T-cell (primary cell): Measurements from ENCODE around the gene OXER1. TPM values are rescaled to one million over a fixed set of nuclear protein-coding genes. Genes with fewer than 3 reads are reported as not detected.

Experiments
- ATAC-seq, 4 experiments: fragments of 200-7000 bp in 3 of 4; fragments of 150-1000 bp in 1 of 4; cut with Tn5 transposase; replicated peaks in 1 of 4; 1 replicate in 3 of 4; 2 replicates in 1 of 4; pipeline ENCODE4 v1.10.0; 2021; ENCODE audit warnings: moderate library complexity in 3 of 4, mild to moderate bottlenecking in 2 of 4, moderate number of reproducible peaks in 1 of 4
- CTCF ChIA-PET, 2 donors: fragments of 300-600 bp; sonication (Branson Sonifier 250); formaldehyde crosslinking; loops; one replicate each; lab custom pipeline; 2022; ENCODE audit warnings: antibody characterized with exemption in 2 of 2; lab: Charles Lee
- POLR2A ChIA-PET, 2 donors: fragments of 300-600 bp; sonication (Branson Sonifier 250); formaldehyde crosslinking; loops; one replicate each; lab custom pipeline; 2022; ENCODE audit warnings: antibody characterized with exemption in 2 of 2; lab: Charles Lee
- DNase-seq, 35 experiments: peaks; one replicate each; pipeline versions ENCODE4 v3.0.0 to v3.0.0-alpha.2; 2013 to 2023
- H3K27ac ChIP-seq: one replicate; pipeline ENCODE4 v1.5.1; 2013; ENCODE audit warnings: low read length
- H3K27me3 ChIP-seq, 2 experiments: replicated peaks in 1 of 2; 1 replicate in 1 of 2; 2 replicates in 1 of 2; pipeline versions ENCODE4 v1.6.1 to v1.7.0; 2013; ENCODE audit warnings: low read length in 1 of 2, mixed read lengths in 1 of 2; ENCODE audit not compliant: control insufficient read depth in 2 of 2, insufficient read depth in 2 of 2; ENCODE audit errors: extremely low read depth in 1 of 2
- H3K36me3 ChIP-seq, 2 donors: 1 replicate in 1 of 2; 2 replicates in 1 of 2; pipeline versions ENCODE4 v1.6.1 to v1.7.0; 2013; ENCODE audit warnings: low read length in 1 of 2; ENCODE audit not compliant: control insufficient read depth in 2 of 2, insufficient read depth in 1 of 2; ENCODE audit errors: extremely low read depth in 1 of 2
- H3K4me1 ChIP-seq, 2 experiments: 1 replicate in 1 of 2; 2 replicates in 1 of 2; pipeline versions ENCODE4 v1.6.1 to v1.7.0; 2013; ENCODE audit warnings: low read length in 2 of 2, mixed read lengths in 1 of 2; ENCODE audit not compliant: insufficient read depth in 2 of 2, control insufficient read depth in 1 of 2; ENCODE audit errors: extremely low read depth in 1 of 2
- H3K4me3 ChIP-seq, 2 donors: 1 replicate in 1 of 2; 2 replicates in 1 of 2; pipeline versions ENCODE4 v1.5.1 to v1.7.0; 2013; ENCODE audit warnings: mild to moderate bottlenecking in 2 of 2, low read length in 1 of 2, moderate library complexity in 1 of 2; ENCODE audit not compliant: control insufficient read depth in 1 of 2; ENCODE audit errors: extremely low read depth in 1 of 2
- H3K9me3 ChIP-seq: 2 replicates; pipeline ENCODE4 v1.7.0; 2013
- H3K27ac Mint-ChIP-seq, 2 donors: one replicate each; pipeline ENCODE4 v1.8.0; 2020 to 2021; ENCODE audit warnings: mild to moderate bottlenecking in 2 of 2, mixed read lengths in 2 of 2
- H3K27me3 Mint-ChIP-seq, 2 donors: one replicate each; pipeline ENCODE4 v1.8.0; 2021 to 2022; ENCODE audit warnings: mixed read lengths in 2 of 2
- H3K36me3 Mint-ChIP-seq: one replicate; pipeline ENCODE4 v1.8.0; 2021; ENCODE audit warnings: mixed read lengths
- H3K4me1 Mint-ChIP-seq, 3 donors: one replicate each; pipeline ENCODE4 v1.8.0; 2020 to 2022; ENCODE audit warnings: mixed read lengths in 3 of 3, mild to moderate bottlenecking in 1 of 3
- H3K4me3 Mint-ChIP-seq, 3 donors: one replicate each; pipeline ENCODE4 v1.8.0; 2020 to 2022; ENCODE audit warnings: mild to moderate bottlenecking in 3 of 3, mixed read lengths in 3 of 3, moderate library complexity in 3 of 3
- H3K9me3 Mint-ChIP-seq, 3 donors: one replicate each; pipeline ENCODE4 v1.8.0; 2020 to 2022; ENCODE audit warnings: mixed read lengths in 3 of 3
- WGBS: methylation state at CpG from one replicate; pipeline ENCODE4 v1.1.5; 2013; ENCODE audit warnings: missing lambda C conversion rate; ENCODE audit not compliant: insufficient coverage; 5-methylcytosine and 5-hydroxymethylcytosine counted together
- total RNA-seq, 35 experiments: library from RNA in 6 of 35; stranded (reverse) in 6 of 35; fragments of 120-200 nt in 1 of 35; gene quantifications; one replicate each; pipeline versions ENCODE4 v1.2.1 to v1.2.4 and lab custom pipeline; 2013 to 2026

The OXER1 gene
- total RNA-seq, 5 donors from 2014 or later (not counting 1 experiment from before 2014, with no cell fraction given): 0.13 to 0.22 (median 0.20) TPM; not detected in 2

DNA sequence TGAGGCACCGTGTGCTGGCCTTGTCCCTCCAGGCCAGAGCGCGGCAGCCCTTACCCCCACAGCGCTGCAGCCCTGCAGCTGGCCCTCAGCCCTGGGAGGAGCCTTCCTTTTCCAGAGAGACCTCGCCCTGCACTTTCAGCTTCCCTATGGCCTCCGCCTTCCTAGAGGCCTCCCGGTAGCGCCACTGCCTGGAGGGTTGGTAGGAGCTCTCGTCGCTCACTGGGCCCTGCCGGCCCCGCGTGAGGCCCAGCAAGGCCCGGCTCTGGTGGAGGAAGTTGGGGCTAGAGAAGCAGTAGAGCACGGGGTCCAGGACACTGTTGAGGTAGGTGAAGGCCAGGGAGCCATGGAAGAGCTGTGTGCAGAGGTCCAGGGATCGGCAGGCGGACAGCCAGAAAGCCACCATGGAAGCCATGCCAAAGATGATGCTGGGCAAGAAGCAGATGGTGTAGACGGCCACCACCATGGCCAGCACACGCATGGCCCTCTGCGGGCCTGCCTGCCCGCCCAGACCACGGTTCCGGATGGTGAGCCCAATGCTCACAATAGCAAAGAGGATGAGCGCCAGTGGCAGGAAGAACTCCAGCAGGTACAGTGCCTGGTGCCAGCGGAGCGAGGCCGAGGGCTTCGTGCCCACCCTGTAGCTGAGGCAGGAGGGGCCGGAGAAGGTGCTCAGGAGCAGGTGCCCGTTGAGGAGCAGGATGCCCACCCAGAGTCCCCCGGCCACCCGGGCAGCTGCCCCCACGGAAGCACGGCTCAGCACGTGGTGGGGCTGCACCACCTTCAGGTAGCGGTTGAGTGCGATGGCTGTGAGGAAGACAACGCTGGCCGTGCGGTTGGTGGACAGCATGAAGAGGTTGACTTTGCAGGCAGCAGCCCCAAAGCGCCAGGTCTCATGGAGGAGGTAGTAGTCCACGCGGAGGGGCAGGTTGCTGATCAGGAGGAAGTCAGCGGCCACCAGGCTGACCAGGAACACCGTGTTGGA is 821 bp downstream of the OXER1 start:
- Mint-ChIP-seq H3K36me3 (peaks cover 16% of the 10 kb centered on the region), H3K4me1 (peaks cover 0 to 4% (median 2%) of the 10 kb centered on the region in 3 donors), H3K4me3 (no peak overlapping the region), H3K9me3 (no peaks in the 10 kb centered on the region), H3K27me3 (no peaks in the 10 kb centered on the region), H3K27ac (peak overlapping the region in 1 of 2 donors; percentile 6)
- Histone ChIP-seq H3K9me3 (no peaks in the 10 kb centered on the region), H3K36me3 (peaks cover 0 to 27% of the 10 kb centered on the region in 2 donors), H3K4me1 (no peaks in the 10 kb centered on the region), H3K27ac (no peak overlapping the region), H3K4me3 (no peak overlapping the region), H3K27me3 (no peaks in the 10 kb centered on the region)
- ATAC-seq: no peak
- CTCF ChIA-PET: no interaction called here
- DNase-seq: no peak
- 93% methylated on average over 37 of the region's 45 CpGs for WGBS
- POLR2A ChIA-PET: no interaction called here

DNA sequence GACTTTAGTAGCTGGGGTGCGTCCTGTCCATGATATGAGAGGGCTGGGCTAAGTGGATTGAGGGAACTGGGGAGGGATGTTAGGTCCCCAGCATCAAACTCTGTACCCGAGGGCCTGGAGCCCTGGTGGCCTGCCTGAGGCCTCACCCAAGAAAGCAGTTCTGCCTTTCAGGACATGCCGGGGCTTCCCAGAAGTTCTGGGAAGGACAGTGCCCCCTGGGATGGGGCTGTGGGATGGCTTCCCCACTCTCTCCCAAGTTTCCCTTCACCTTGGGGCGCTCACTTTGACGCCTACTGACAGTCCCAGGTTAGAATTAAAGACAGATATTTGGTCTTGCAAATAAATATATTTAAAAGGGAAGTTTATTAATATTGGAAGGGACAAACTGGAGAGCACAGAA is 1.8 kb downstream of the OXER1 start:
- CTCF ChIA-PET: no interaction called here
- 94% methylated on average over 2 of the region's 5 CpGs for WGBS

DNA sequence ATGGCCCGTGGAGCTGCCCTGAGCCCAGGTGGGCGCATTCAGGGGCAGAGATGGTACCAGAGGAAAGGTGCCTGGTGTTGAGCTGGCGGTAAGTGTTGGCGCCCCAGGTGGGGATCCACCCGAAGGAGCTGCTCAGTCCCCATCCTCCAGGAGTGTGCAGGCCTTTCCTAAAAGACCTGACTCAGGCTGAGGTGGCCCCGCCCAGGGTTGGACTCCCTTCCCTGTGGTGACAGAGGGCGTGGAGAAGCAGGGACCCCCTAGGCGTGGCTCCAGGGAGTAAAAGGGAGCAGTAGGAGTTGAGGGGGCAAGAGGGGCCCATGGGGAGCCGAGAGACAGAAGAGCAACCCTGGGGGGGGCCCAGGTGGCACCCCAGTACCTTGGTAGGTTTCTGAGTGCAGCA is 2.4 kb downstream of the OXER1 start:
- 84% methylated on average over 8 of the region's 9 CpGs for WGBS
- DNase-seq (no peak), ATAC-seq (no peak)
- Histone ChIP-seq H3K4me3 (no peak overlapping the region), H3K36me3 (peaks cover 0 to 28% of the 10 kb centered on the region in 2 donors), H3K9me3 (no peaks in the 10 kb centered on the region), H3K27ac (no peak overlapping the region), H3K27me3 (no peaks in the 10 kb centered on the region), H3K4me1 (no peaks in the 10 kb centered on the region)
- ChIA-PET POLR2A (no interaction called here), CTCF (no interaction called here)
- Mint-ChIP-seq H3K36me3 (peaks cover 18% of the 10 kb centered on the region), H3K9me3 (no peaks in the 10 kb centered on the region), H3K4me1 (peaks cover 0 to 4% (median 2%) of the 10 kb centered on the region in 3 donors), H3K27ac (no peak overlapping the region), H3K4me3 (no peak overlapping the region), H3K27me3 (no peaks in the 10 kb centered on the region)

More for the DNA sequence above, 1.8 kb downstream of the OXER1 start:
- Histone ChIP-seq H3K27me3 (no peaks in the 10 kb centered on the region), H3K9me3 (no peaks in the 10 kb centered on the region), H3K4me1 (no peaks in the 10 kb centered on the region), H3K27ac (no peak overlapping the region), H3K4me3 (no peak overlapping the region), H3K36me3 (peaks cover 0 to 27% of the 10 kb centered on the region in 2 donors)
- DNase-seq (no peak), ATAC-seq (no peak)
- Mint-ChIP-seq H3K27ac (no peak overlapping the region), H3K36me3 (peaks cover 18% of the 10 kb centered on the region), H3K9me3 (no peaks in the 10 kb centered on the region), H3K4me1 (peaks cover 0 to 4% (median 2%) of the 10 kb centered on the region in 3 donors), H3K27me3 (no peaks in the 10 kb centered on the region), H3K4me3 (no peak overlapping the region)
- POLR2A ChIA-PET: no interaction called here

DNA sequence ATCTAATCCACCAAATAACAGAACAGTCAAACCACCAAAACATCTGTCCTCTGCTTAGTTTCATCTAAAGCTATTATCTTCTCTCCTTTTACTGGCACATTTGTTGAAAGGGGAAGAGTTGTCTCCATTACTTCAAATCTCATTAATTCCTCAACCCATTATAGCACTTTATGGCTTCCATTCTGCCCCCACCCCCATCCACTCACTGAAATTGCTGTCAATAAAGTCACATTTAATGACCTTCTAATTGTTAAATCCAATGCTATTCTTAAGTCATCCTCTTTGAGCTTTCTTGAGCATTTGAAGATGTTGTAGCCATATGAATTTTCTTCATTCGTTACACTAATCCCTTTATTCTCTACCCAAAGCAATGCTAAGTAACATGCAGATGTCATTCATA is 5.2 kb downstream of the OXER1 start:
- no peaks in the 10 kb centered on the region for H3K9me3 Mint-ChIP-seq
- DNase-seq (no peak), ATAC-seq (no peak)
- ChIA-PET POLR2A (interaction anchor here in 1 of 2 donors (0.6 kb wide), 1 partner anchor 17 kb away, joined by 11 read pairs; no protein-coding TSS in a partner anchor), CTCF (interaction anchor here in 1 of 2 donors (0.6 kb wide), 2 partner anchors 234 to 623 kb away, joined by 3 read pairs; no protein-coding TSS in a partner anchor)
- H3K27me3 ChIP-seq: no peaks in the 10 kb centered on the region
- no peak overlapping the region for H3K4me3 Mint-ChIP-seq
- peaks cover 10 to 35% of the 10 kb centered on the region in 2 donors for H3K36me3 ChIP-seq
- no peak overlapping the region for H3K4me3 ChIP-seq
- no peak overlapping the region for H3K27ac ChIP-seq
- no CpG with 5 or more reads among the region's 1 CpG for WGBS
- no peaks in the 10 kb centered on the region for H3K9me3 ChIP-seq
- H3K36me3 Mint-ChIP-seq: peaks cover 23% of the 10 kb centered on the region
- no peak overlapping the region for H3K27ac Mint-ChIP-seq
- H3K27me3 Mint-ChIP-seq: no peaks in the 10 kb centered on the region
- H3K4me1 ChIP-seq: no peaks in the 10 kb centered on the region
- peaks cover 0 to 7% (median 4%) of the 10 kb centered on the region in 3 donors for H3K4me1 Mint-ChIP-seq

DNA sequence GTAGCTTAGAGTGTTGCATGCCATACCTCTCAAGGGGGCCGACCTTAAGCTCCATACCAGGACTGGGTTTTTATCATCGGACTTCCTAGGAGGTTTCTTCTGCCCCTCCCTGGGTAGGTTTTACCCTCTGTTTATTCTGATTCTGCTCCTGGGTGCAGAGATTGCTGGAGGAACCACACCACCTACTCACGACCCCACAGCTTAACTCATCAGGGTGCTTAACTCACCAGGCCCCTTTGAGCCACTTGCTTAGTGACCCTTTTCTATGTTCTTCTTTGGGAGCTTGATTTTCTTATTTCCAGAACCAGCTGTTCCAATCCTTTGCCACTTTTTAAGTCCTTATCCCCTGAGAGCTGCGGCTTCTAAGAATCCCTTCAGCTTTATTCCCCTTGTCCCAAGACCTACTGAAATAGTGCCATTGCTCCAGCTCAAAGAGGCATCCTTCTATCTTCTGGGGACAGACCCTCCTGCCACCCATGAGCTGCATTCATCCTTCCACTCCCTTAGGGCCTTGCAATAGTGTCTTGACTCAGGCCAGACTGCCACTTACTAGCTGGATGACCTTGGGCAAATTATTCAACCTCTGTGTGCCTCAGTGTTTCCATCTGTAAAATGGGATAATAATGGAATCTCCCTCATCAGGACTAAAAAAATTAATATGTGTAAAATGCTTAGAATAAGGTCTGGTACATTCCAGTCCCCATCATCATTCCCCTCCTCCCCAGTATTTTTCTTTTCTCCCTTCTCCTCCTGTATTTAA is 5.8 kb downstream of the OXER1 start:
- Histone ChIP-seq H3K27ac (no peak overlapping the region), H3K36me3 (peaks cover 10 to 33% of the 10 kb centered on the region in 2 donors), H3K27me3 (no peaks in the 10 kb centered on the region), H3K4me1 (no peaks in the 10 kb centered on the region), H3K4me3 (no peak overlapping the region), H3K9me3 (no peaks in the 10 kb centered on the region)
- H3K27me3 Mint-ChIP-seq: no peaks in the 10 kb centered on the region
- no peak overlapping the region for H3K4me3 Mint-ChIP-seq
- DNase-seq (no peak), ATAC-seq (no peak)
- ChIA-PET POLR2A (interaction anchor here in 1 of 2 donors (0.5 kb wide), 1 partner anchor 664 kb away, joined by 6 read pairs; no protein-coding TSS in a partner anchor), CTCF (interaction anchor here in 1 of 2 donors (0.6 kb wide), 2 partner anchors 233 to 622 kb away, joined by 3 read pairs; no protein-coding TSS in a partner anchor)
- no peak overlapping the region for H3K27ac Mint-ChIP-seq
- peaks cover 24% of the 10 kb centered on the region for H3K36me3 Mint-ChIP-seq
- 93% methylated on average over 2 of the region's 4 CpGs for WGBS
- peaks cover 0 to 10% (median 3%) of the 10 kb centered on the region in 3 donors for H3K4me1 Mint-ChIP-seq
- H3K9me3 Mint-ChIP-seq: no peaks in the 10 kb centered on the region

DNA sequence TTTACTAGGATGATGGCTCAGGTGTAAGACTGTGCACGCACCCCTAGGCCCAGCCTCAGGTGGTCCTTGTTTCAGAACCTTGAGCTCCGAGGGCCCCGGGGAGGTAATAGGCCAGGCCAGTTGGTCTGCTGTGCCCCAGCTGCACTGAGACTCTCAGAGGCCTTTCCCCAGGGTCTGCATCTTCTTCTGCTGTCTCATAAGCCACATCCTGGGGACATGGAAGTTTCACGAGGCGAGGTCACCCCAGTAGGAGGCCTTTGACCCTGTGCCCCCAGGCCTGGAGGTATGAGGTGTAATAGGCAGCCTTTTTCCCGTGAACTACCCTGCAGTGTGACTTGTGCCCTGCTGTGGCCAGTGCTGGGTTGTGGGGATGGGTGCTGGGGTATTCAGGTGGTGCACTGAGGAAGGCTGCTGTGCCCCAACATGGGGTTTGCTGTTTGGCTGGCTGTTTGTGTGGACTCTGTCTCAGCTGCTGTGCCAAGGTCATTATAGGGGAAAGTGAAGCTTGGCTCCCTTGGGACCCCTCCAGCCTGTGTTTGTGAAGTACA is 6.9 kb downstream of the OXER1 start:
- DNase-seq (no peak), ATAC-seq (no peak)
- peaks cover 12 to 29% of the 10 kb centered on the region in 2 donors for H3K36me3 ChIP-seq
- no peak overlapping the region for H3K4me3 Mint-ChIP-seq
- H3K36me3 Mint-ChIP-seq: peaks cover 26% of the 10 kb centered on the region
- ChIA-PET POLR2A (no interaction called here), CTCF (no interaction called here)
- no peak overlapping the region for H3K4me3 ChIP-seq
- H3K27me3 ChIP-seq: no peaks in the 10 kb centered on the region
- peaks cover 0 to 15% (median 4%) of the 10 kb centered on the region in 3 donors for H3K4me1 Mint-ChIP-seq
- no peaks in the 10 kb centered on the region for H3K4me1 ChIP-seq
- H3K27ac ChIP-seq: no peak overlapping the region
- no peak overlapping the region for H3K27ac Mint-ChIP-seq
- H3K27me3 Mint-ChIP-seq: no peaks in the 10 kb centered on the region
- 71% methylated on average over 6 of the region's 6 CpGs for WGBS
- H3K9me3 Mint-ChIP-seq: no peaks in the 10 kb centered on the region
- H3K9me3 ChIP-seq: no peaks in the 10 kb centered on the region
